GM18873 (cell line): ENCODE results near the gene CLPTM1L.
"Not testable (repeated sequence)": the region's sequence is repeated elsewhere in the genome, so short reads cannot be mapped to it uniquely, and the experiment has no call there.

Experiments
- ATAC-seq: cut with Tn5 transposase; IDR thresholded peaks from one replicate; pipeline ENCODE4 v1.9.1; 2021; ENCODE audit warnings: mild to moderate bottlenecking, moderate library complexity, moderate number of reproducible peaks; ENCODE audit not compliant: unreplicated experiment, low FRiP score

Gene CLPTM1L

GRCh38 chr5:1342268-1342667, 2.6 kb downstream of the CLPTM1L start:
- ATAC-seq = no peak

- ATAC-seq = no peak
Observed at GRCh38 chr5:1341863-1342262, 3.0 kb downstream of the CLPTM1L start.

GRCh38 chr5:1339818-1340210, 5.1 kb downstream of the CLPTM1L start:
- ATAC-seq = not testable (repeated sequence)

- not testable (repeated sequence) for ATAC-seq
Observed at GRCh38 chr5:1339139-1339817, 5.6 kb downstream of the CLPTM1L start.

- ATAC-seq = no peak
Observed at GRCh38 chr5:1338506-1339070, 6.3 kb downstream of the CLPTM1L start.

- ATAC-seq = no peak
Observed at GRCh38 chr5:1338196-1338490, 6.8 kb downstream of the CLPTM1L start.

- no peak for ATAC-seq
Observed at GRCh38 chr5:1337489-1338195, 7.3 kb downstream of the CLPTM1L start.

GRCh38 chr5:1336749-1337488, 8.0 kb downstream of the CLPTM1L start:
- no peak for ATAC-seq

- no peak for ATAC-seq
Observed at GRCh38 chr5:1336106-1336561, 8.8 kb downstream of the CLPTM1L start.

GRCh38 chr5:1335540-1336095, 9.3 kb downstream of the CLPTM1L start:
- ATAC-seq = no peak

GRCh38 chr5:1334831-1335539, 9.9 kb downstream of the CLPTM1L start:
- no peak for ATAC-seq

GRCh38 chr5:1333986-1334385, 10.9 kb downstream of the CLPTM1L start:
- no peak for ATAC-seq

GRCh38 chr5:1333286-1333685, 11.6 kb downstream of the CLPTM1L start:
- ATAC-seq = not testable (repeated sequence)

- ATAC-seq = no peak
Observed at GRCh38 chr5:1332461-1333001, 12.4 kb downstream of the CLPTM1L start.

- no peak for ATAC-seq
Observed at GRCh38 chr5:1331861-1332405, 13.0 kb downstream of the CLPTM1L start.

- ATAC-seq = no peak
Observed at GRCh38 chr5:1330847-1331831, 13.8 kb downstream of the CLPTM1L start.

- no peak for ATAC-seq
Observed at GRCh38 chr5:1330146-1330846, 14.6 kb downstream of the CLPTM1L start.

- no peak for ATAC-seq
Observed at GRCh38 chr5:1329111-1329579, 15.8 kb downstream of the CLPTM1L start.
